HepG2 (cell line): Measurements from ENCODE around the gene POLR1G. TPM values are rescaled to one million over a fixed set of nuclear protein-coding genes. Genes with fewer than 3 reads are reported as not detected.

Source experiments
- ARNTL ChIP-seq: sonication (generic); formaldehyde crosslinking; IDR thresholded peaks from 2 replicates; pipeline ENCODE4 v1.4.0; 2020; ENCODE audit warnings: mild to moderate bottlenecking, missing genetic modification reagents
- CERS6 ChIP-seq: sonication (generic); formaldehyde crosslinking; IDR thresholded peaks from 2 replicates; pipeline ENCODE4 v1.5.0; 2020; ENCODE audit warnings: missing genetic modification reagents
- EED ChIP-seq: sonication (generic); formaldehyde crosslinking; IDR thresholded peaks from 2 replicates; pipeline ENCODE4 v1.5.0; 2020; ENCODE audit warnings: mild to moderate bottlenecking, missing genetic modification reagents
- FLYWCH1 ChIP-seq: sonication (generic); formaldehyde crosslinking; IDR thresholded peaks from 2 replicates; pipeline ENCODE4 v1.8.1; 2023; ENCODE audit warnings: mild to moderate bottlenecking, missing genetic modification reagents
- FOXO1 ChIP-seq: sonication (generic); formaldehyde crosslinking; IDR thresholded peaks from 2 replicates; pipeline ENCODE4 v1.4.0; 2020; ENCODE audit warnings: missing genetic modification reagents
- KLF13 ChIP-seq: sonication (generic); formaldehyde crosslinking; IDR thresholded peaks from 2 replicates; pipeline ENCODE4 v1.4.0; 2020; ENCODE audit warnings: mild to moderate bottlenecking, missing genetic modification reagents
- MAFG ChIP-seq: sonication (generic); formaldehyde crosslinking; IDR thresholded peaks from 2 replicates; pipeline ENCODE4 v1.5.1; 2020; ENCODE audit warnings: mild to moderate bottlenecking, missing genetic modification reagents
- MTA3 ChIP-seq: sonication (generic); formaldehyde crosslinking; IDR thresholded peaks from 2 replicates; pipeline ENCODE4 v1.4.0; 2020; ENCODE audit warnings: missing genetic modification reagents
- NFYB ChIP-seq: sonication (generic); formaldehyde crosslinking; IDR thresholded peaks from 2 replicates; pipeline ENCODE4 v1.4.0; 2020; ENCODE audit warnings: missing genetic modification reagents
- RBAK ChIP-seq: sonication (generic); formaldehyde crosslinking; IDR thresholded peaks from 2 replicates; pipeline ENCODE4 v1.5.1; 2020; ENCODE audit warnings: mild to moderate bottlenecking, missing genetic modification reagents
- SP2 ChIP-seq: sonication (generic); formaldehyde crosslinking; IDR thresholded peaks from 2 replicates; pipeline ENCODE4 v1.5.1; 2020; ENCODE audit warnings: mild to moderate bottlenecking, missing genetic modification reagents
- U2AF1 ChIP-seq: fragments of 200-400 bp; formaldehyde crosslinking; optimal IDR thresholded peaks from 2 replicates; pipeline ENCODE3; 2017; ENCODE audit warnings: mild to moderate bottlenecking, low read depth, low read length
- YY1 ChIP-seq: IDR thresholded peaks from 2 replicates; pipeline ENCODE4 v1.6.1; 2011; ENCODE audit warnings: low read length, low read depth, moderate library complexity, mild to moderate bottlenecking; ENCODE audit not compliant: insufficient read depth, insufficient replicate concordance
- ZBTB25 ChIP-seq: IDR thresholded peaks from 2 replicates; pipeline ENCODE4 v1.6.1; 2018; ENCODE audit warnings: missing genetic modification reagents
- ZBTB43 ChIP-seq: sonication (generic); formaldehyde crosslinking; conservative IDR thresholded peaks from 2 replicates; pipeline ENCODE4 v1.4.0; 2020; ENCODE audit warnings: missing genetic modification reagents
- ZBTB44 ChIP-seq: sonication (generic); formaldehyde crosslinking; IDR thresholded peaks from 2 replicates; pipeline ENCODE4 v1.4.0; 2020; ENCODE audit warnings: missing genetic modification reagents
- ZNF30 ChIP-seq: sonication (generic); formaldehyde crosslinking; IDR thresholded peaks from 2 replicates; pipeline ENCODE4 v1.5.0; 2020; ENCODE audit warnings: mild to moderate bottlenecking, missing genetic modification reagents
- ZNF383 ChIP-seq: sonication (generic); formaldehyde crosslinking; IDR thresholded peaks from 2 replicates; pipeline ENCODE4 v1.4.0; 2020; ENCODE audit warnings: missing genetic modification reagents, mild to moderate bottlenecking, borderline replicate concordance
- ZNF451 ChIP-seq: sonication (generic); formaldehyde crosslinking; IDR thresholded peaks from 2 replicates; pipeline ENCODE4 v1.5.0; 2020; ENCODE audit warnings: mild to moderate bottlenecking, missing genetic modification reagents
- ZNF546 ChIP-seq: sonication (generic); formaldehyde crosslinking; conservative IDR thresholded peaks from 2 replicates; pipeline ENCODE4 v1.8.1; 2023; ENCODE audit warnings: mild to moderate bottlenecking, missing genetic modification reagents
- ZNF558 ChIP-seq: sonication (generic); formaldehyde crosslinking; IDR thresholded peaks from 2 replicates; pipeline ENCODE4 v1.9.0; 2022; ENCODE audit warnings: mild to moderate bottlenecking, missing genetic modification reagents, borderline replicate concordance
- ZNF775 ChIP-seq: sonication (generic); formaldehyde crosslinking; IDR thresholded peaks from 2 replicates; pipeline ENCODE4 v1.4.0; 2020; ENCODE audit warnings: missing genetic modification reagents, mild to moderate bottlenecking, moderate library complexity, borderline replicate concordance
- polyA plus RNA-seq, 8 experiments: library from polyadenylated mRNA; depleted of rRNA in 3 of 8; stranded (reverse) in 7 of 8; unstranded in 1 of 8; fragments of >200 nt; fragmentation: Illumina TruSeq in 4 of 8; extraction: Trizol in 4 of 8; gene quantifications; 2 replicates each; pipeline versions ENCODE4 v1.2.1 to v1.2.3, GENCODE V29; 2011 to 2016; ENCODE audit warnings: low read depth in 4 of 8, missing spikeins in 1 of 8, mixed read lengths in 1 of 8; ENCODE audit not compliant: insufficient read depth in 1 of 8
- total RNA-seq, 5 experiments: library from RNA; depleted of rRNA; stranded (reverse); fragments of >200 nt; fragmentation: Illumina TruSeq; extraction: Trizol; gene quantifications; 2 replicates each; pipeline ENCODE4 v1.2.3, GENCODE V29; 2016; ENCODE audit warnings: low read depth in 1 of 5
- TF ChIP-seq, protein P1 (sequence below): sonication (generic); formaldehyde crosslinking; IDR thresholded peaks from 2 replicates; pipeline ENCODE4 v1.5.1; 2020; ENCODE audit warnings: missing genetic modification reagents, mild to moderate bottlenecking, borderline replicate concordance

Gene POLR1G
- total and polyA plus RNA-seq, 2 of the 13 experiments (the other 11 are each of a cell fraction or from before 2014, with no cell fraction given): 3.5 to 20.8 TPM

DNA sequence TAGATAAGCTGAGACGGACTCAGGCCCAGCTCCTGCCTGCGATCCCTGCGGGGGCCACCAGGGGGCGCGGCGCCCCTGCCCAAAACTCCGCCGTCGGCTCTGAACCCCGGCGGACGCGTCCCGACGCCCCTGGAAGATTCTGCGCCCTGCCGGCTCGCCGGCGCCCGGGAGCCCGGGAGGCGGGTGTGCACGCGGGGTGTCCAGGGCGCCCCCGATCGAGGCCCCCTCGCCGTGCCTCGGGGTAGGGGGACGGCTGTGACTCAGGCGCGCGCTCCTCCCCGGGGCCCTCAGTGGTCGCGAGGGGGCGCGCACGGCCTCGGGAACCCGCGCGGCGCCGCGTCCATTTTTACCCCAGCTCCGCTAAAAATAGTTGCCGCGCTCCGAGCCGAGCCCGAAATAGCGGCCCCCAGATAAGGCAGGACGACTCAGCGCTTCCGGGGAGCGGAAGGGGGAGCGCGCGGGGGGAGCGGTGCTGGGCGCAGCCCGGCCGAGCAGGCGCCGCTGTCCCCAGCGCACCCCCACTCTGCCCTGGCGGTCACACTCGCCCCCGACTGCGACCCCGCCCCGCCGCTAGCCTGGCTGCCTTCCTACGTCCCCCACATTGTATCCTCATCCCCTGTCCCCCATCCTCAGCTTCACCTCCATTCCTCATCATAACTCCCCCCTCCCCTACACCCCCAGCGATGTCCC lies 33.3 kb downstream of the POLR1G start (continued):
- TF ChIP-seq ZBTB43: 0 out of 2 replicates have a peak, but pooled peaks have one; percentile 17
- no peak for TF ChIP-seq RBAK
- no peak for TF ChIP-seq NFYB (CRISPR knock-in tag)
- no peak for TF ChIP-seq ARNTL (CRISPR knock-in tag)
- no peak for TF ChIP-seq FLYWCH1 (CRISPR knock-in tag)
- peak; percentile 44; the same call in 1 of the 2 replicates for TF ChIP-seq FOXO1 (CRISPR knock-in tag)
- TF ChIP-seq ZNF383 (CRISPR knock-in tag): no peak
- no peak for TF ChIP-seq CERS6
- no peak; the same call in 1 of the 2 replicates for TF ChIP-seq ZNF558 (CRISPR knock-in tag)
- TF ChIP-seq SP2 (CRISPR knock-in tag): no peak
- TF ChIP-seq MTA3 (CRISPR knock-in tag): no peak
- no peak for TF ChIP-seq U2AF1
- no peak for TF ChIP-seq ZNF775 (CRISPR knock-in tag)
- no peak for TF ChIP-seq ZNF451 (CRISPR knock-in tag)
- TF ChIP-seq YY1: peak; percentile 87
- no peak for TF ChIP-seq MAFG
- TF ChIP-seq, protein P1, sequence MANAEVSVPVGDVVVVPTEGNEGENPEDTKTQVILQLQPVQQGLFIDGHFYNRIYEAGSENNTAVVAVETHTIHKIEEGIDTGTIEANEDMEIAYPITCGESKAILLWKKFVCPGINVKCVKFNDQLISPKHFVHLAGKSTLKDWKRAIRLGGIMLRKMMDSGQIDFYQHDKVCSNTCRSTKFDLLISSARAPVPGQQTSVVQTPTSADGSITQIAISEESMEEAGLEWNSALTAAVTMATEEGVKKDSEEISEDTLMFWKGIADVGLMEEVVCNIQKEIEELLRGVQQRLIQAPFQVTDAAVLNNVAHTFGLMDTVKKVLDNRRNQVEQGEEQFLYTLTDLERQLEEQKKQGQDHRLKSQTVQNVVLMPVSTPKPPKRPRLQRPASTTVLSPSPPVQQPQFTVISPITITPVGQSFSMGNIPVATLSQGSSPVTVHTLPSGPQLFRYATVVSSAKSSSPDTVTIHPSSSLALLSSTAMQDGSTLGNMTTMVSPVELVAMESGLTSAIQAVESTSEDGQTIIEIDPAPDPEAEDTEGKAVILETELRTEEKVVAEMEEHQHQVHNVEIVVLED (CRISPR knock-in tag): peak; percentile 43; the same call in 1 of the 2 replicates
- no peak for TF ChIP-seq ZBTB44
- no peak; the same call in 1 of the 2 replicates for TF ChIP-seq EED
- no peak for TF ChIP-seq ZBTB25 (CRISPR knock-in tag)
- no peak for TF ChIP-seq ZNF30 (CRISPR knock-in tag)
- no peak for TF ChIP-seq KLF13 (CRISPR knock-in tag)
- TF ChIP-seq ZNF546 (CRISPR knock-in tag): 0 out of 2 replicates have a peak, but pooled peaks have one; percentile 73
